Measurements from ENCODE around the gene CD200R1. TPM values are rescaled to one million over a fixed set of nuclear protein-coding genes. Genes with fewer than 3 reads are reported as not detected.

The CD200R1 gene
- total RNA-seq, 4 donors from 2014 or later, result 3.0 to 7.3 (median 6.2) TPM

- TF ChIP-seq, protein P1, sequence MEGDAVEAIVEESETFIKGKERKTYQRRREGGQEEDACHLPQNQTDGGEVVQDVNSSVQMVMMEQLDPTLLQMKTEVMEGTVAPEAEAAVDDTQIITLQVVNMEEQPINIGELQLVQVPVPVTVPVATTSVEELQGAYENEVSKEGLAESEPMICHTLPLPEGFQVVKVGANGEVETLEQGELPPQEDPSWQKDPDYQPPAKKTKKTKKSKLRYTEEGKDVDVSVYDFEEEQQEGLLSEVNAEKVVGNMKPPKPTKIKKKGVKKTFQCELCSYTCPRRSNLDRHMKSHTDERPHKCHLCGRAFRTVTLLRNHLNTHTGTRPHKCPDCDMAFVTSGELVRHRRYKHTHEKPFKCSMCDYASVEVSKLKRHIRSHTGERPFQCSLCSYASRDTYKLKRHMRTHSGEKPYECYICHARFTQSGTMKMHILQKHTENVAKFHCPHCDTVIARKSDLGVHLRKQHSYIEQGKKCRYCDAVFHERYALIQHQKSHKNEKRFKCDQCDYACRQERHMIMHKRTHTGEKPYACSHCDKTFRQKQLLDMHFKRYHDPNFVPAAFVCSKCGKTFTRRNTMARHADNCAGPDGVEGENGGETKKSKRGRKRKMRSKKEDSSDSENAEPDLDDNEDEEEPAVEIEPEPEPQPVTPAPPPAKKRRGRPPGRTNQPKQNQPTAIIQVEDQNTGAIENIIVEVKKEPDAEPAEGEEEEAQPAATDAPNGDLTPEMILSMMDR (IDR thresholded peaks at IDR 0.05; ENCODE audit: low read depth), result no peak
These were observed 11.2 kb downstream of the CD200R1 start for GRCh38 chr3:112963683-112964082.

DNA sequence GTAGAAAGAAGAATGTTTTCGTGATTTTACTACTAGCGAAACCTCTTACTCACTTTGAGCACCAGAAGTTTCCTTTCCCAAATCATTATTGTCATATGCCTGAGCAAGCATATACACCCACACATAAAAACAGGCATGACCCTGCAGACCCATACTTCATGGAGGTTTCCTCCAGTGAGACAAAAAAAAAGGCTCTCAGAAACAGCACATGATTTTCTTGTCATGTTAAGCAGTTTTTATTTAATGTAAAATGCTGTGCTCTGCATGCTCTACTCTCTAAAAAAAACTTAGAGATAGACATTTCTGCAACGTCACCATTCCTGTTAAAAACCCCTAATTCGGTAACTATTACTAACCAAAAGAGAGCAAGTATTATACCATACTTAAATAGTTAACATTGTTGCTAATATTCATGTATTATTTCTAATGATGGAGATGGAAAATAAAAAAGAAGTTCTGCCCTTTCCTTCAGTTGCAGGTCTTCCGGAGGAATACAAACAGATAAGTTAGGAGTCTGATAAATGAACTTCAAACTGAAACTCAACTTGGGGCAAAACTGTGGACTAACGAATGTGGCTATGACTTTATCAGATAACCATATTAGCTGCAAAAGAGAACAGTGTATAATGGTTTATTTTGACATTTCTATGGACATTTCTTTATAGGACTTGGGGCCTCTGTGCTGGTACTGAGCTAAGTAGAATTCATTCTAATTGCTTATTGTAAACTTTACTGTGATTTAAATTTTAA, 15.9 kb downstream of the CD200R1 start:
- TF ChIP-seq, protein P1 (IDR thresholded peaks at IDR 0.05; ENCODE audit: low read depth), result no peak

DNA sequence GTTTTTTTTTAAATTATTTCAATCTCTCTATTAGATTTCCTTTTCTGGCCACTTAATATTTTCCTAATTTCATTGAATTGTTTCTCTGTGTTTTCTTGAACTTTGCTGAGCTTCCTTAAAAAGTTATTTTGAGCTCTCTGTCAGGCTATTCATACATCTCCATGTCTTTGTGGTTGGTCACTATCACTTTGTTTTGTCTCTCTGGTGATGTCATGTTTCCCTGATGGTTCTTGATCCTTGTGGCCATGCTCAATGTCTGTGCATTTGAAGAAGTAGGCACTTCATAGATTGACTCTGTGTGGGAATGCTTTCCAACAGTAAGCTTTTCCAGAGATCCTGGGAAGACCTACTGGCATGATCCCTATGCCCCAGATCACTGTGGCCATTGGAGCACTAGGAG, 18.6 kb downstream of the CD200R1 start:
- TF ChIP-seq, protein P1 (IDR thresholded peaks at IDR 0.05; ENCODE audit: low read depth), result no peak

GRCh38 chr3:112948346-112948838, 26.5 kb downstream of the CD200R1 start:
- TF ChIP-seq, protein P1 (IDR thresholded peaks at IDR 0.05; ENCODE audit: low read depth), result no peak

- TF ChIP-seq, protein P1 (IDR thresholded peaks at IDR 0.05; ENCODE audit: low read depth), result no peak
These were observed 43.0 kb downstream of the CD200R1 start for GRCh38 chr3:112931736-112932521.

GRCh38 chr3:112930771-112931170, 44.1 kb downstream of the CD200R1 start:
- TF ChIP-seq, protein P1 (IDR thresholded peaks at IDR 0.05; ENCODE audit: low read depth), result no peak

- TF ChIP-seq, protein P1 (IDR thresholded peaks at IDR 0.05; ENCODE audit: low read depth), result no peak
These were observed 48.9 kb downstream of the CD200R1 start for GRCh38 chr3:112925969-112926368.
